HepG2 (cell line): ENCODE results near the gene BPHL. TPM values are rescaled to one million over a fixed set of nuclear protein-coding genes. Genes with fewer than 3 reads are reported as not detected.

Source experiments
- ATAC-seq: fragments of 200-7000 bp; cut with Tn5 transposase; 3 replicates; pipeline ENCODE4 v1.9.1; 2020; ENCODE audit warnings: mild to moderate bottlenecking, moderate library complexity
- BruUV-seq: library from RNA; stranded (reverse); fragments of 400-500 nt; replicated peaks from 2 replicates; lab custom pipeline; 2021; lab: Mats Ljungman, UMichigan
- CTCF ChIA-PET: fragments of 300-600 bp; formaldehyde crosslinking; extraction: SDS; loops from one replicate; lab custom pipeline; 2021; ENCODE audit warnings: low total read pairs, inconsistent platforms, low intra/inter-chr PET ratio; lab: Yijun Ruan, JAX
- POLR2A ChIA-PET: fragments of 350-600 bp; sonication (Branson Sonifier 250); formaldehyde crosslinking; loops from one replicate; lab custom pipeline; 2020; ENCODE audit warnings: antibody characterized with exemption, inconsistent platforms; lab: Yijun Ruan, JAX
- DNase-seq: peaks from one replicate; pipeline ENCODE4 v3.0.0-alpha.2; 2015; ENCODE audit warnings: low spot score
- FAIRE-seq: peaks from 3 replicates; lab custom pipeline; 2011; peaks lifted over from hg19 to GRCh38; lab: Jason Lieb, UNC
- H2AFZ ChIP-seq: one replicate; pipeline ENCODE4 v1.6.1; 2011; ENCODE audit warnings: low read length, inconsistent platforms
- H3K27ac ChIP-seq: fragments of 300-600 bp; 3 replicates; pipeline ENCODE4 v1.8.0; 2011; ENCODE audit warnings: mixed run types, mild to moderate bottlenecking, mixed read lengths, low read length, inconsistent platforms; ENCODE audit not compliant: insufficient read depth; ENCODE audit errors: extremely low read length
- H3K27me3 ChIP-seq, 2 experiments: fragments of 200-600 bp in 1 of 2; 2 replicates in 1 of 2; 3 replicates in 1 of 2; pipeline versions ENCODE4 v1.6.0 to v1.8.0; 2011; ENCODE audit warnings: low read length in 2 of 2, mild to moderate bottlenecking in 2 of 2, moderate library complexity in 2 of 2, inconsistent platforms in 1 of 2; ENCODE audit not compliant: insufficient read depth in 2 of 2, control insufficient read depth in 1 of 2
- H3K36me3 ChIP-seq, 2 experiments: fragments of 200-600 bp in 1 of 2; replicated peaks in 1 of 2; 2 replicates in 1 of 2; 3 replicates in 1 of 2; pipeline versions ENCODE4 v1.5.1 to v1.8.0; 2011; ENCODE audit warnings: low read length in 2 of 2, inconsistent platforms in 1 of 2; ENCODE audit not compliant: insufficient read depth in 2 of 2, control insufficient read depth in 1 of 2
- H3K4me1 ChIP-seq: 2 replicates; pipeline ENCODE4 v1.5.1; 2012; ENCODE audit warnings: low read length, inconsistent platforms; ENCODE audit not compliant: insufficient read depth
- H3K4me2 ChIP-seq: 2 replicates; pipeline ENCODE4 v1.6.0; 2011; ENCODE audit warnings: low read depth, low read length, inconsistent platforms
- H3K4me3 ChIP-seq, 3 experiments: fragments of 200-600 bp in 1 of 3; sonication (generic), shearing (Covaris generic) in 1 of 3; replicated peaks in 1 of 3; 2 replicates each; pipeline ENCODE4 v1.5.1; 2011 to 2016; ENCODE audit warnings: low read length in 3 of 3, inconsistent platforms in 2 of 3, low read depth in 2 of 3, mild to moderate bottlenecking in 2 of 3, control low read depth in 1 of 3, mixed read lengths in 1 of 3; ENCODE audit not compliant: insufficient read depth in 1 of 3
- H3K79me2 ChIP-seq: one replicate; pipeline ENCODE4 v1.6.1; 2011; ENCODE audit warnings: low read length, inconsistent platforms; ENCODE audit not compliant: insufficient read depth
- H3K9ac ChIP-seq: 2 replicates; pipeline ENCODE4 v1.6.0; 2011; ENCODE audit warnings: mild to moderate bottlenecking, low read depth, low read length, inconsistent platforms; ENCODE audit not compliant: insufficient read depth
- H3K9me3 ChIP-seq: 2 replicates; pipeline ENCODE4 v1.5.1; 2012; ENCODE audit warnings: mild to moderate bottlenecking, low read length
- H4K20me1 ChIP-seq: 2 replicates; pipeline ENCODE4 v1.6.0; 2011; ENCODE audit warnings: inconsistent platforms, mild to moderate bottlenecking, low read length, moderate library complexity; ENCODE audit not compliant: insufficient read depth
- BRCA1 ChIP-seq: sonication (generic); formaldehyde crosslinking; IDR thresholded peaks from 2 replicates; pipeline ENCODE4 v1.4.0; 2020; ENCODE audit warnings: missing genetic modification reagents
- DPF2 ChIP-seq: sonication (generic); formaldehyde crosslinking; IDR thresholded peaks from 2 replicates; pipeline ENCODE4 v1.4.0; 2020; ENCODE audit warnings: mild to moderate bottlenecking, low read depth, missing genetic modification reagents, borderline replicate concordance
- FLYWCH1 ChIP-seq: sonication (generic); formaldehyde crosslinking; IDR thresholded peaks from 2 replicates; pipeline ENCODE4 v1.8.1; 2023; ENCODE audit warnings: mild to moderate bottlenecking, missing genetic modification reagents
- HOXA5 ChIP-seq: sonication (generic); formaldehyde crosslinking; IDR thresholded peaks from 2 replicates; pipeline ENCODE4 v1.4.0; 2020; ENCODE audit warnings: missing genetic modification reagents
- KLF12 ChIP-seq: sonication (generic); formaldehyde crosslinking; IDR thresholded peaks from 2 replicates; pipeline ENCODE4 v1.4.0; 2020; ENCODE audit warnings: missing genetic modification reagents, borderline replicate concordance
- POLR2A ChIP-seq, 2 experiments: IDR thresholded peaks; 2 replicates each; pipeline ENCODE4 v1.6.1; 2011; ENCODE audit warnings: low read depth in 2 of 2, low read length in 2 of 2, mild to moderate bottlenecking in 1 of 2, moderate library complexity in 1 of 2; ENCODE audit not compliant: insufficient read depth in 1 of 2
- RFX1 ChIP-seq: fragments of 450-650 bp; IDR thresholded peaks from 2 replicates; pipeline ENCODE4 v1.6.1; 2017
- RORA ChIP-seq: sonication (generic); formaldehyde crosslinking; IDR thresholded peaks from 2 replicates; pipeline ENCODE4 v1.5.0; 2020; ENCODE audit warnings: mild to moderate bottlenecking, missing genetic modification reagents, moderate library complexity
- SALL2 ChIP-seq: sonication (generic); formaldehyde crosslinking; IDR thresholded peaks from 2 replicates; pipeline ENCODE4 v1.8.1; 2023; ENCODE audit warnings: mild to moderate bottlenecking, missing genetic modification reagents, inconsistent platforms
- ZFY ChIP-seq: sonication (generic); formaldehyde crosslinking; IDR thresholded peaks from 2 replicates; pipeline ENCODE4 v1.4.0; 2020; ENCODE audit warnings: missing genetic modification reagents
- ZNF274 ChIP-seq: sonication (generic); formaldehyde crosslinking; IDR thresholded peaks from 2 replicates; pipeline ENCODE4 v1.5.1; 2020; ENCODE audit warnings: mild to moderate bottlenecking, missing genetic modification reagents
- ZNF30 ChIP-seq: sonication (generic); formaldehyde crosslinking; IDR thresholded peaks from 2 replicates; pipeline ENCODE4 v1.5.0; 2020; ENCODE audit warnings: mild to moderate bottlenecking, missing genetic modification reagents
- ZNF441 ChIP-seq: sonication (generic); formaldehyde crosslinking; IDR thresholded peaks from 2 replicates; pipeline ENCODE4 v1.7.0; 2021; ENCODE audit warnings: missing genetic modification reagents, borderline replicate concordance
- ZNF556 ChIP-seq: sonication (generic); formaldehyde crosslinking; IDR thresholded peaks from 2 replicates; pipeline ENCODE4 v1.4.0; 2020; ENCODE audit warnings: mild to moderate bottlenecking, missing genetic modification reagents, borderline replicate concordance
- ZNF619 ChIP-seq: sonication (generic); formaldehyde crosslinking; IDR thresholded peaks from 2 replicates; pipeline ENCODE4 v1.4.0; 2020; ENCODE audit warnings: mild to moderate bottlenecking, missing genetic modification reagents
- ZNF883 ChIP-seq: sonication (generic); formaldehyde crosslinking; IDR thresholded peaks from 2 replicates; pipeline ENCODE4 v1.5.1; 2020; ENCODE audit warnings: mild to moderate bottlenecking, missing genetic modification reagents; ENCODE audit errors: not compliant biosample characterization
- WGBS: methylation state at CpG from one replicate; pipeline ENCODE4 v1.1.6; 2017; ENCODE audit warnings: low lambda C conversion rate; 5-methylcytosine and 5-hydroxymethylcytosine counted together
- in situ Hi-C: cut with HindIII; loops from 2 replicates; pipeline ENCODE4 v1.10.0; 2017; ENCODE audit warnings: low pct_unique_long_range_greater_than_20kb; ENCODE audit not compliant: extremely low pct_ligation_motif_present
- intact Hi-C: fragments of 100-400 bp; cut with micrococcal nuclease; formaldehyde crosslinking; loops from one replicate; pipeline ENCODE4 v1.10.0; 2022; ENCODE audit not compliant: unreplicated experiment
- polyA plus RNA-seq, 8 experiments: library from polyadenylated mRNA; depleted of rRNA in 3 of 8; stranded (reverse) in 7 of 8; unstranded in 1 of 8; fragments of >200 nt; fragmentation: Illumina TruSeq in 4 of 8; extraction: Trizol in 4 of 8; gene quantifications; 2 replicates each; pipeline versions ENCODE4 v1.2.1 to v1.2.3, GENCODE V29; 2011 to 2016; ENCODE audit warnings: low read depth in 4 of 8, missing spikeins in 1 of 8, mixed read lengths in 1 of 8; ENCODE audit not compliant: insufficient read depth in 1 of 8
- total RNA-seq, 5 experiments: library from RNA; depleted of rRNA; stranded (reverse); fragments of >200 nt; fragmentation: Illumina TruSeq; extraction: Trizol; gene quantifications; 2 replicates each; pipeline ENCODE4 v1.2.3, GENCODE V29; 2016; ENCODE audit warnings: low read depth in 1 of 5

BPHL gene
- total and polyA plus RNA-seq, 2 of the 13 experiments (the other 11 are each of a cell fraction or from before 2014, with no cell fraction given), result 37.8 to 39.5 TPM

GRCh38 chr6:3194535-3195419, 76.3 kb downstream of the BPHL start:
- H3K4me2 ChIP-seq, result peak overlapping the region; percentile 82
- WGBS, result 34% methylated on average over 19 of the region's 19 CpGs

More at GRCh38 chr6:3194535-3195419, 76.3 kb downstream of the BPHL start:
- in situ Hi-C loops, result no loop called here
- TF ChIP-seq KLF12 (CRISPR knock-in tag) (0 out of 2 replicates have a peak, but pooled peaks have one; percentile 27), POLR2A (IDR thresholded peaks at IDR 0.05; ENCODE audit: insufficient read depth in 1 of 2, low read depth in 2 of 2, low read length in 2 of 2) (0 out of 4 replicates have a peak, but pooled peaks of 1 of the 2 experiments have one; percentile 13), RFX1 (peak; percentile 27; the same call in 1 of the 2 replicates), ZNF883 (no peak), ZNF441 (0 out of 2 replicates have a peak, but pooled peaks have one; percentile 5), SALL2 (CRISPR knock-in tag) (no peak), HOXA5 (CRISPR knock-in tag) (0 out of 2 replicates have a peak, but pooled peaks have one; percentile 11), ZFY (CRISPR knock-in tag) (peak; percentile 2; the same call in 1 of the 2 replicates), ZNF619 (CRISPR knock-in tag) (0 out of 2 replicates have a peak, but pooled peaks have one; percentile 36), ZNF274 (no peak), ZNF556 (CRISPR knock-in tag) (no peak), BRCA1 (0 out of 2 replicates have a peak, but pooled peaks have one; percentile 35), FLYWCH1 (CRISPR knock-in tag) (no peak), DPF2 (CRISPR knock-in tag) (no peak), RORA (CRISPR knock-in tag) (no peak), ZNF30 (CRISPR knock-in tag) (no peak)
- TF ChIP-seq, all 625 proteins: peak for 8
- Histone ChIP-seq H4K20me1 (no peaks in the 10 kb centered on the region), H3K79me2 (peaks cover 7% of the 10 kb centered on the region), H3K9ac (peak overlapping the region; percentile 66), H3K27me3 (peaks cover 0 to 4% of the 10 kb centered on the region in 2 experiments; a peak in 1 of 5 replicates), H2AFZ (no peak overlapping the region), H3K27ac (peak overlapping the region; percentile 66), H3K4me1 (peaks cover 39% of the 10 kb centered on the region), H3K36me3 (no peaks in the 10 kb centered on the region), H3K4me3 (peak overlapping the region; percentile 46 to 67 (median 59)), H3K9me3 (no peaks in the 10 kb centered on the region)
- no peak for FAIRE-seq
- intact Hi-C loops, result loop anchor here (2.0 to 5.0 kb wide), 3 partner anchors 14 to 67 kb away; partner anchors contain the start of gene PSMG4
- CTCF ChIA-PET, result no interaction called here
- POLR2A ChIA-PET, result interaction anchor here (0.7 to 2.7 kb wide), 4 partner anchors 15 to 53 kb away, joined by 3 to 9 read pairs (median 5); no protein-coding TSS in a partner anchor
- BruUV-seq, result TSS peak; percentile 86
- no peak for DNase-seq
- ATAC-seq, result peak; percentile 75
